ENCODE results near the gene MPC1L. TPM values are rescaled to one million over a fixed set of nuclear protein-coding genes. Genes with fewer than 3 reads are reported as not detected.

The MPC1L gene
- total RNA-seq, 1 donor from 2014 or later: not detected

- Mint-ChIP-seq H3K27me3 (ENCODE audit: low read depth) (no peaks in the 10 kb centered on the region), H3K36me3 (peaks cover 27% of the 10 kb centered on the region), H3K4me3 (no peak overlapping the region), H3K27ac (no peak overlapping the region), H3K9me3 (peaks cover 22% of the 10 kb centered on the region), H3K4me1 (no peaks in the 10 kb centered on the region)
- DNase-seq (ENCODE audit: low spot score in 2 of 2, unreplicated experiment in 2 of 2): no peak
- no peak for TF ChIP-seq CTCF (IDR thresholded peaks at IDR 0.05; ENCODE audit: unreplicated experiment)
Measured at GRCh38 chrX:40603446-40603845, 19.8 kb upstream of the MPC1L start.

- no peaks in the 10 kb centered on the region for H3K4me1 Mint-ChIP-seq
- no peaks in the 10 kb centered on the region for H3K27me3 Mint-ChIP-seq (ENCODE audit: low read depth)
- H3K27ac Mint-ChIP-seq: no peak overlapping the region
- peaks cover 15% of the 10 kb centered on the region for H3K9me3 Mint-ChIP-seq
- H3K36me3 Mint-ChIP-seq: peaks cover 7% of the 10 kb centered on the region
- TF ChIP-seq CTCF (IDR thresholded peaks at IDR 0.05; ENCODE audit: unreplicated experiment): no peak
- no peak for DNase-seq (ENCODE audit: low spot score in 2 of 2, unreplicated experiment in 2 of 2)
- H3K4me3 Mint-ChIP-seq: no peak overlapping the region
Measured at GRCh38 chrX:40607381-40607780, 15.8 kb upstream of the MPC1L start.

- H3K4me3 Mint-ChIP-seq: no peak overlapping the region
- H3K4me1 Mint-ChIP-seq: peaks cover 7% of the 10 kb centered on the region
- no peak for TF ChIP-seq CTCF (IDR thresholded peaks at IDR 0.05; ENCODE audit: unreplicated experiment)
- no peaks in the 10 kb centered on the region for H3K27me3 Mint-ChIP-seq (ENCODE audit: low read depth)
- no peak for DNase-seq (ENCODE audit: low spot score in 2 of 2, unreplicated experiment in 2 of 2)
- H3K27ac Mint-ChIP-seq: no peak overlapping the region
- H3K9me3 Mint-ChIP-seq: peaks cover 8% of the 10 kb centered on the region
- no peaks in the 10 kb centered on the region for H3K36me3 Mint-ChIP-seq
Measured at GRCh38 chrX:40612511-40612910, 10.7 kb upstream of the MPC1L start.

- no peak overlapping the region for H3K27ac Mint-ChIP-seq
- peaks cover 12% of the 10 kb centered on the region for H3K9me3 Mint-ChIP-seq
- H3K4me3 Mint-ChIP-seq: no peak overlapping the region
- no peaks in the 10 kb centered on the region for H3K36me3 Mint-ChIP-seq
- H3K4me1 Mint-ChIP-seq: peaks cover 7% of the 10 kb centered on the region
- DNase-seq (ENCODE audit: low spot score in 2 of 2, unreplicated experiment in 2 of 2): no peak
- TF ChIP-seq CTCF (IDR thresholded peaks at IDR 0.05; ENCODE audit: unreplicated experiment): no peak
- H3K27me3 Mint-ChIP-seq (ENCODE audit: low read depth): no peaks in the 10 kb centered on the region
Measured at GRCh38 chrX:40615976-40616375, 7.3 kb upstream of the MPC1L start.

GRCh38 chrX:40617566-40617965, 5.7 kb upstream of the MPC1L start:
- Mint-ChIP-seq H3K4me3 (no peak overlapping the region), H3K27ac (no peak overlapping the region), H3K36me3 (no peaks in the 10 kb centered on the region), H3K4me1 (peaks cover 7% of the 10 kb centered on the region), H3K9me3 (peaks cover 17% of the 10 kb centered on the region), H3K27me3 (ENCODE audit: low read depth) (no peaks in the 10 kb centered on the region)
- DNase-seq (ENCODE audit: low spot score in 2 of 2, unreplicated experiment in 2 of 2): no peak
- TF ChIP-seq CTCF (IDR thresholded peaks at IDR 0.05; ENCODE audit: unreplicated experiment): no peak
